ENCODE measurements around the gene TSPOAP1. TPM values are rescaled to one million over a fixed set of nuclear protein-coding genes. Genes with fewer than 3 reads are reported as not detected.
"Not testable (repeated sequence)": the region's sequence is repeated elsewhere in the genome, so short reads cannot be mapped to it uniquely, and the experiment has no call there.

Gene TSPOAP1
- total RNA-seq, 1 experiment from 2014 or later: not detected

- DNase-seq (ENCODE audit: low spot score): no peak
Measured at GRCh38 chr17:58360296-58361063, 31.9 kb upstream of the TSPOAP1 start.

- no peak for DNase-seq (ENCODE audit: low spot score)
Measured at GRCh38 chr17:58358408-58359172, 30.0 kb upstream of the TSPOAP1 start.

- DNase-seq (ENCODE audit: low spot score): no peak
Measured at GRCh38 chr17:58357312-58358297, 29.0 kb upstream of the TSPOAP1 start.

GRCh38 chr17:58356231-58356630 lies 27.6 kb upstream of the TSPOAP1 start:
- DNase-seq (ENCODE audit: low spot score): no peak

GRCh38 chr17:58354541-58355216 lies 26.1 kb upstream of the TSPOAP1 start:
- no peak for DNase-seq (ENCODE audit: low spot score)

- no peak for DNase-seq (ENCODE audit: low spot score)
Measured at GRCh38 chr17:58353389-58353825, 24.8 kb upstream of the TSPOAP1 start.

- peak; percentile 29 for DNase-seq (ENCODE audit: low spot score)
Measured at GRCh38 chr17:58352596-58353388, 24.2 kb upstream of the TSPOAP1 start.

- peak; percentile 89 for DNase-seq (ENCODE audit: low spot score)
Measured at GRCh38 chr17:58351831-58352595, 23.4 kb upstream of the TSPOAP1 start, which contains the start of gene SUPT4H1. TSS of gene SUPT4H1 (minus strand) at chr17:58352201. CDS start at chr17:58352135, 66 bp downstream.

- no peak for DNase-seq (ENCODE audit: low spot score)
Measured at GRCh38 chr17:58351182-58351581, 22.6 kb upstream of the TSPOAP1 start.

GRCh38 chr17:58348038-58348437 lies 19.4 kb upstream of the TSPOAP1 start:
- no peak for DNase-seq (ENCODE audit: low spot score)

- DNase-seq (ENCODE audit: low spot score): no peak
Measured at GRCh38 chr17:58345500-58345899, 16.9 kb upstream of the TSPOAP1 start.

- DNase-seq (ENCODE audit: low spot score): no peak
Measured at GRCh38 chr17:58344791-58345157, 16.2 kb upstream of the TSPOAP1 start.

- no peak for DNase-seq (ENCODE audit: low spot score)
Measured at GRCh38 chr17:58344047-58344790, 15.6 kb upstream of the TSPOAP1 start.

GRCh38 chr17:58343131-58343530 lies 14.5 kb upstream of the TSPOAP1 start:
- DNase-seq (ENCODE audit: low spot score): no peak

- DNase-seq (ENCODE audit: low spot score): no peak
Measured at GRCh38 chr17:58341861-58342475, 13.4 kb upstream of the TSPOAP1 start.

- not testable (repeated sequence) for DNase-seq (ENCODE audit: low spot score)
Measured at GRCh38 chr17:58341136-58341860, 12.7 kb upstream of the TSPOAP1 start.

GRCh38 chr17:58340405-58340876 lies 11.8 kb upstream of the TSPOAP1 start:
- DNase-seq (ENCODE audit: low spot score): no peak

Data from A172 (cell line).